ENCODE data around the gene HID1.

HID1 gene

GRCh38 chr17:74901353-74902135 lies 71.0 kb downstream of the HID1 start:
- no peak for DNase-seq (ENCODE audit: extremely low read depth in 1 of 2, low read depth in 1 of 2)

Measured in stimulated activated CD8-positive, alpha-beta memory T cell treated with anti-CD3 and anti-CD28 coated beads, Interleukin-7, amount 100 ng/mL, for 48 hours (primary cell).